HEK293 (cell line): Measurements from ENCODE around the gene MRGPRX1.

Experiments used
- CTCF ChIA-PET: fragments of 350-600 bp; formaldehyde crosslinking; extraction: SDS; loops from one replicate; lab custom pipeline; 2021; ENCODE audit warnings: antibody characterized with exemption; lab: Yijun Ruan, JAX
- POLR2A ChIA-PET: fragments of 300-600 bp; formaldehyde crosslinking; extraction: SDS; loops from one replicate; lab custom pipeline; 2020; ENCODE audit warnings: antibody characterized with exemption, inconsistent platforms; lab: Yijun Ruan, JAX
- H3K27ac ChIP-seq: fragments of 200-500 bp; sonication (Bioruptor generic); 2 replicates; pipeline ENCODE4 v1.5.1; 2014; ENCODE audit warnings: low read depth, low read length, control low read depth, inconsistent platforms; ENCODE audit errors: extremely low read depth
- H3K36me3 ChIP-seq, 2 experiments: fragments of 200-500 bp in 1 of 2; sonication (Bioruptor generic) in 1 of 2; 1 replicate in 1 of 2; 2 replicates in 1 of 2; pipeline ENCODE4 v1.5.1; 2014 to 2017; ENCODE audit warnings: inconsistent platforms in 2 of 2, low read length in 2 of 2; ENCODE audit not compliant: control insufficient read depth in 2 of 2, insufficient read depth in 1 of 2
- H3K4me1 ChIP-seq: fragments of 200-500 bp; sonication (Bioruptor generic); 2 replicates; pipeline ENCODE4 v1.5.1; 2014; ENCODE audit warnings: mild to moderate bottlenecking, low read length, inconsistent platforms; ENCODE audit not compliant: control insufficient read depth, insufficient read depth
- H3K4me3 ChIP-seq: 2 replicates; pipeline ENCODE4 v1.5.1; 2011; ENCODE audit warnings: low read depth, mild to moderate bottlenecking, control low read depth, low read length, moderate library complexity
- H3K9me3 ChIP-seq: fragments of 200-500 bp; sonication (Bioruptor generic); 2 replicates; pipeline ENCODE4 v1.5.1; 2014; ENCODE audit warnings: low read depth, low read length, inconsistent platforms; ENCODE audit not compliant: control insufficient read depth, insufficient read depth
- CTCF ChIP-seq: fragments of 450-650 bp; formaldehyde crosslinking; IDR thresholded peaks from 2 replicates; pipeline ENCODE4 v1.5.1; 2016; ENCODE audit warnings: missing biosample characterization, missing genetic modification characterization
- EGR2 ChIP-seq: fragments of 450-650 bp; formaldehyde crosslinking; IDR thresholded peaks from 2 replicates; pipeline ENCODE4 v1.5.1; 2016; ENCODE audit warnings: low read depth, missing biosample characterization, missing genetic modification characterization
- FEZF1 ChIP-seq: fragments of 450-650 bp; formaldehyde crosslinking; IDR thresholded peaks from 2 replicates; pipeline ENCODE4 v1.5.1; 2016; ENCODE audit warnings: missing biosample characterization, missing genetic modification characterization
- KLF16 ChIP-seq: fragments of 450-650 bp; formaldehyde crosslinking; IDR thresholded peaks from 2 replicates; pipeline ENCODE4 v1.5.1; 2017; ENCODE audit warnings: missing biosample characterization, missing genetic modification characterization
- MEIS1 ChIP-seq: sonication (generic); formaldehyde crosslinking; IDR thresholded peaks from 2 replicates; pipeline ENCODE4 v1.8.1; 2022; ENCODE audit warnings: missing genetic modification reagents, mild to moderate bottlenecking, borderline replicate concordance
- TCF7L2 ChIP-seq: IDR thresholded peaks from 2 replicates; pipeline ENCODE4 v1.6.1; 2011; ENCODE audit warnings: low read depth, mild to moderate bottlenecking, inconsistent platforms, low read length, moderate library complexity, borderline replicate concordance
- ZBTB48 ChIP-seq: fragments of 450-650 bp; formaldehyde crosslinking; IDR thresholded peaks from 2 replicates; pipeline ENCODE4 v1.5.1; 2016; ENCODE audit warnings: missing biosample characterization, missing genetic modification characterization
- ZFHX2 ChIP-seq: fragments of 450-650 bp; formaldehyde crosslinking; conservative IDR thresholded peaks from 2 replicates; pipeline ENCODE4 v1.5.1; 2016; ENCODE audit warnings: missing biosample characterization, missing genetic modification characterization
- ZNF138 ChIP-seq: fragments of 450-650 bp; formaldehyde crosslinking; IDR thresholded peaks from 2 replicates; pipeline ENCODE4 v1.5.1; 2016; ENCODE audit warnings: missing biosample characterization, missing genetic modification characterization, borderline replicate concordance
- ZNF155 ChIP-seq: fragments of 450-650 bp; formaldehyde crosslinking; IDR thresholded peaks from 2 replicates; pipeline ENCODE4 v1.5.1; 2016; ENCODE audit warnings: missing biosample characterization, missing genetic modification characterization
- ZNF174 ChIP-seq: fragments of 450-650 bp; formaldehyde crosslinking; IDR thresholded peaks from 2 replicates; pipeline ENCODE4 v1.5.0; 2017; ENCODE audit warnings: missing biosample characterization, mild to moderate bottlenecking, missing genetic modification characterization
- ZNF175 ChIP-seq: fragments of 450-650 bp; formaldehyde crosslinking; IDR thresholded peaks from 2 replicates; pipeline ENCODE4 v1.5.1; 2016; ENCODE audit warnings: missing biosample characterization, missing genetic modification characterization
- ZNF274 ChIP-seq, 2 experiments: fragments of 200-500 bp in 1 of 2; fragments of 450-650 bp in 1 of 2; sonication (Bioruptor generic) in 1 of 2; formaldehyde crosslinking in 1 of 2; IDR thresholded peaks; 2 replicates each; pipeline versions ENCODE4 v1.5.1 to v1.6.1; 2014 to 2016; ENCODE audit warnings: borderline replicate concordance in 1 of 2, inconsistent platforms in 1 of 2, low read length in 1 of 2, missing biosample characterization in 1 of 2, missing genetic modification characterization in 1 of 2
- ZNF302 ChIP-seq: fragments of 450-650 bp; formaldehyde crosslinking; IDR thresholded peaks from 2 replicates; pipeline ENCODE4 v1.5.1; 2016; ENCODE audit warnings: missing biosample characterization, missing genetic modification characterization, low read depth
- ZNF366 ChIP-seq: fragments of 450-650 bp; formaldehyde crosslinking; conservative IDR thresholded peaks from 2 replicates; pipeline ENCODE4 v1.5.1; 2016; ENCODE audit warnings: missing biosample characterization, missing genetic modification characterization
- ZNF37A ChIP-seq: fragments of 450-650 bp; IDR thresholded peaks from 2 replicates; pipeline ENCODE4 v1.5.1; 2018; ENCODE audit warnings: missing biosample characterization, missing genetic modification characterization
- ZNF398 ChIP-seq: fragments of 450-650 bp; formaldehyde crosslinking; IDR thresholded peaks from 2 replicates; pipeline ENCODE4 v1.5.1; 2017; ENCODE audit warnings: missing biosample characterization, missing genetic modification characterization
- ZNF514 ChIP-seq: fragments of 450-650 bp; formaldehyde crosslinking; IDR thresholded peaks from 2 replicates; pipeline ENCODE4 v1.5.1; 2016; ENCODE audit warnings: missing biosample characterization, missing genetic modification characterization
- ZNF530 ChIP-seq: fragments of 450-650 bp; formaldehyde crosslinking; IDR thresholded peaks from 2 replicates; pipeline ENCODE4 v1.5.1; 2016; ENCODE audit warnings: low read depth, missing biosample characterization, missing genetic modification characterization
- ZNF544 ChIP-seq: fragments of 450-650 bp; formaldehyde crosslinking; IDR thresholded peaks from 2 replicates; pipeline ENCODE4 v1.5.0; 2017; ENCODE audit warnings: missing biosample characterization, missing genetic modification characterization
- ZNF585B ChIP-seq: fragments of 450-650 bp; formaldehyde crosslinking; IDR thresholded peaks from 2 replicates; pipeline ENCODE4 v1.5.1; 2016; ENCODE audit warnings: missing biosample characterization, missing genetic modification characterization
- ZNF654 ChIP-seq: fragments of 450-650 bp; formaldehyde crosslinking; IDR thresholded peaks from 2 replicates; pipeline ENCODE4 v1.5.1; 2016; ENCODE audit warnings: low read depth, missing biosample characterization, missing genetic modification characterization
- ZNF76 ChIP-seq: fragments of 450-650 bp; formaldehyde crosslinking; IDR thresholded peaks from 2 replicates; pipeline ENCODE4; 2016; ENCODE audit warnings: low read depth, missing biosample characterization, missing genetic modification characterization, borderline replicate concordance
- ZNF792 ChIP-seq: fragments of 450-650 bp; formaldehyde crosslinking; IDR thresholded peaks from 2 replicates; pipeline ENCODE4 v1.5.1; 2016; ENCODE audit warnings: missing biosample characterization, missing genetic modification characterization
- TF ChIP-seq, protein P1 (sequence below): fragments of 450-650 bp; formaldehyde crosslinking; IDR thresholded peaks from 2 replicates; pipeline ENCODE4 v1.5.1; 2016; ENCODE audit warnings: missing biosample characterization, missing genetic modification characterization
- TF ChIP-seq, protein P2 (sequence below): fragments of 450-650 bp; formaldehyde crosslinking; IDR thresholded peaks from 2 replicates; pipeline ENCODE4 v1.5.1; 2016; ENCODE audit warnings: missing biosample characterization, missing genetic modification characterization, low read depth

MRGPRX1 gene

GRCh38 chr11:18936002-18936673, 3.1 kb downstream of the MRGPRX1 start:
- H3K36me3 ChIP-seq, result no peaks in the 10 kb centered on the region
- no peak overlapping the region for H3K4me3 ChIP-seq
- no peaks in the 10 kb centered on the region for H3K9me3 ChIP-seq
- H3K27ac ChIP-seq, result no peak overlapping the region
- no peaks in the 10 kb centered on the region for H3K4me1 ChIP-seq
- TF ChIP-seq ZNF530 (tag by site-specific recombination), result no peak
- TF ChIP-seq ZNF175 (tag by site-specific recombination), result no peak
- TF ChIP-seq KLF16 (tag by site-specific recombination), result no peak
- TF ChIP-seq ZFHX2 (tag by site-specific recombination), result no peak
- TF ChIP-seq ZNF302 (tag by site-specific recombination), result no peak
- TF ChIP-seq CTCF, result no peak
- TF ChIP-seq ZNF274 (IDR thresholded peaks at IDR 0.05; ENCODE audit: low read length), result no peak
- no peak for TF ChIP-seq ZNF274 (tag by site-specific recombination; IDR thresholded peaks at IDR 0.05; ENCODE audit: borderline replicate concordance)
- no peak for TF ChIP-seq ZNF155
- TF ChIP-seq, protein P1, sequence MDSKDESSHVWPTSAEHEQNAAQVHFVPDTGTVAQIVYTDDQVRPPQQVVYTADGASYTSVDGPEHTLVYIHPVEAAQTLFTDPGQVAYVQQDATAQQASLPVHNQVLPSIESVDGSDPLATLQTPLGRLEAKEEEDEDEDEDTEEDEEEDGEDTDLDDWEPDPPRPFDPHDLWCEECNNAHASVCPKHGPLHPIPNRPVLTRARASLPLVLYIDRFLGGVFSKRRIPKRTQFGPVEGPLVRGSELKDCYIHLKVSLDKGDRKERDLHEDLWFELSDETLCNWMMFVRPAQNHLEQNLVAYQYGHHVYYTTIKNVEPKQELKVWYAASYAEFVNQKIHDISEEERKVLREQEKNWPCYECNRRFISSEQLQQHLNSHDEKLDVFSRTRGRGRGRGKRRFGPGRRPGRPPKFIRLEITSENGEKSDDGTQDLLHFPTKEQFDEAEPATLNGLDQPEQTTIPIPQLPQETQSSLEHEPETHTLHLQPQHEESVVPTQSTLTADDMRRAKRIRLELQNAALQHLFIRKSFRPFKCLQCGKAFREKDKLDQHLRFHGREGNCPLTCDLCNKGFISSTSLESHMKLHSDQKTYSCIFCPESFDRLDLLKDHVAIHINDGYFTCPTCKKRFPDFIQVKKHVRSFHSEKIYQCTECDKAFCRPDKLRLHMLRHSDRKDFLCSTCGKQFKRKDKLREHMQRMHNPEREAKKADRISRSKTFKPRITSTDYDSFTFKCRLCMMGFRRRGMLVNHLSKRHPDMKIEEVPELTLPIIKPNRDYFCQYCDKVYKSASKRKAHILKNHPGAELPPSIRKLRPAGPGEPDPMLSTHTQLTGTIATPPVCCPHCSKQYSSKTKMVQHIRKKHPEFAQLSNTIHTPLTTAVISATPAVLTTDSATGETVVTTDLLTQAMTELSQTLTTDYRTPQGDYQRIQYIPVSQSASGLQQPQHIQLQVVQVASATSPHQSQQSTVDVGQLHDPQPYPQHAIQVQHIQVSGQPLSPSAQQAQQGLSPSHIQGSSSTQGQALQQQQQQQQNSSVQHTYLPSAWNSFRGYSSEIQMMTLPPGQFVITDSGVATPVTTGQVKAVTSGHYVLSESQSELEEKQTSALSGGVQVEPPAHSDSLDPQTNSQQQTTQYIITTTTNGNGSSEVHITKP (tag by site-specific recombination), result no peak
- TF ChIP-seq ZNF654 (tag by site-specific recombination), result no peak
- no peak for TF ChIP-seq ZNF366
- TF ChIP-seq ZNF37A (tag by site-specific recombination), result no peak
- no peak for TF ChIP-seq TCF7L2
- no peak for TF ChIP-seq MEIS1 (CRISPR knock-in tag)
- no peak for TF ChIP-seq ZNF138 (tag by site-specific recombination)
- no peak for TF ChIP-seq ZNF398
- ChIA-PET CTCF (no interaction called here), POLR2A (no interaction called here)

- Histone ChIP-seq H3K4me3 (no peak overlapping the region), H3K36me3 (no peaks in the 10 kb centered on the region), H3K4me1 (no peaks in the 10 kb centered on the region), H3K27ac (no peak overlapping the region), H3K9me3 (no peaks in the 10 kb centered on the region)
- ChIA-PET POLR2A (no interaction called here), CTCF (no interaction called here)
- TF ChIP-seq ZNF585B (tag by site-specific recombination) (no peak), ZNF514 (tag by site-specific recombination) (no peak), ZNF792 (tag by site-specific recombination) (no peak), ZNF174 (tag by site-specific recombination) (no peak), ZNF544 (tag by site-specific recombination) (no peak), ZNF175 (tag by site-specific recombination) (no peak), EGR2 (no peak), FEZF1 (tag by site-specific recombination) (no peak), ZNF76 (no peak), ZBTB48 (tag by site-specific recombination) (no peak)
- TF ChIP-seq, protein P2, sequence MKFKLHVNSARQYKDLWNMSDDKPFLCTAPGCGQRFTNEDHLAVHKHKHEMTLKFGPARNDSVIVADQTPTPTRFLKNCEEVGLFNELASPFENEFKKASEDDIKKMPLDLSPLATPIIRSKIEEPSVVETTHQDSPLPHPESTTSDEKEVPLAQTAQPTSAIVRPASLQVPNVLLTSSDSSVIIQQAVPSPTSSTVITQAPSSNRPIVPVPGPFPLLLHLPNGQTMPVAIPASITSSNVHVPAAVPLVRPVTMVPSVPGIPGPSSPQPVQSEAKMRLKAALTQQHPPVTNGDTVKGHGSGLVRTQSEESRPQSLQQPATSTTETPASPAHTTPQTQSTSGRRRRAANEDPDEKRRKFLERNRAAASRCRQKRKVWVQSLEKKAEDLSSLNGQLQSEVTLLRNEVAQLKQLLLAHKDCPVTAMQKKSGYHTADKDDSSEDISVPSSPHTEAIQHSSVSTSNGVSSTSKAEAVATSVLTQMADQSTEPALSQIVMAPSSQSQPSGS (tag by site-specific recombination), result no peak
Measured at GRCh38 chr11:18934195-18934814, 4.9 kb downstream of the MRGPRX1 start.
